ENCODE results near the gene MED25.

DNA sequence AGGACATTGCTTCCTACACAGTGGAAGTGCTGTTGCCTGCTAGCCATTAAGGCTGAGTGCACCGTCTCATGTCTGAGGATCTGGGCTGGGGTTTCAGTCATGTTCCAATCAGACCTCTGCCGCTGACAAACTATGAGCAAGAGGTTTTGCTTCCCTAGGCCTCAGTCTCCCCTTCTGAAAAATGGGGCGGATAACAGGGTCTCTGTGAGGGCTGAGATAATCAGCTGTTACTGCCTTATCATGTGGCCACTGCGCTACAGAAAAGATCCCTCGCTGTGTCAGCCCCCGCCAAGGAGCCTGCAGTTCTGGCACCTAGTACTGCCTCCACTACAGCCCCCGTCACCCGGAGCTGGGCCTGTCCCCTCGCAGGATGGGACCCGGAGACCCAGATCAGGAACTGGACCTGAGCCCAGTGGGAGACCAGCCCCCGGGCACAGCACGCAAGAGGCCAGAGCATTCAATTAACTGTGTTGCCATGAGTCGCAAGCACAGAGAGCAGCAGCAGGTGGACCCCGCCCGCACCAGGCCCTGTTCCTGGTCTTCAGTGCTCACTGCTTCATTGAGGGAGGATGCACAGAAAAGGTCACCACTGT, 52.3 kb downstream of the MED25 start:
- TF ChIP-seq CTCF (IDR thresholded peaks at IDR 0.05), result no peak
- TF ChIP-seq EP300 (IDR thresholded peaks at IDR 0.05), result no peak
